Loucy (cell line): ENCODE data around the gene C1orf167.

ENCODE experiments used
- H2AFZ ChIP-seq: fragments of 200-600 bp; sonication (generic); 2 replicates; pipeline ENCODE4 v1.6.0; 2016; ENCODE audit warnings: antibody characterized with exemption, mild to moderate bottlenecking, low read length, moderate library complexity
- H3F3A ChIP-seq: fragments of 200-600 bp; 2 replicates; pipeline ENCODE4 v1.6.0; 2016; ENCODE audit warnings: antibody characterized with exemption, low read depth, mild to moderate bottlenecking
- H3K27me3 ChIP-seq: fragments of 200-600 bp; sonication (generic); 2 replicates; pipeline ENCODE4 v1.6.1; 2014; ENCODE audit warnings: low read length, mild to moderate bottlenecking; ENCODE audit not compliant: insufficient read depth, poor library complexity, severe bottlenecking
- H3K36me3 ChIP-seq: fragments of 200-600 bp; sonication (generic); 2 replicates; pipeline ENCODE4 v1.6.1; 2016; ENCODE audit warnings: low read length; ENCODE audit not compliant: insufficient read depth
- H3K4me1 ChIP-seq: fragments of 200-600 bp; sonication (generic); 2 replicates; pipeline ENCODE4 v1.5.1; 2014; ENCODE audit warnings: low read length, mild to moderate bottlenecking; ENCODE audit not compliant: insufficient read depth, poor library complexity, severe bottlenecking
- H3K4me2 ChIP-seq: fragments of 200-600 bp; sonication (generic); 2 replicates; pipeline ENCODE4 v1.6.0; 2014; ENCODE audit warnings: antibody characterized with exemption, low read length, low read depth, mild to moderate bottlenecking; ENCODE audit not compliant: poor library complexity, severe bottlenecking
- H3K4me3 ChIP-seq: fragments of 200-600 bp; sonication (generic); 2 replicates; pipeline ENCODE4 v1.5.1; 2014; ENCODE audit warnings: low read length, mild to moderate bottlenecking, mixed read lengths; ENCODE audit not compliant: poor library complexity, severe bottlenecking
- H3K79me2 ChIP-seq: fragments of 200-600 bp; sonication (generic); 2 replicates; pipeline ENCODE4 v1.6.1; 2014; ENCODE audit warnings: low read length; ENCODE audit not compliant: insufficient read depth
- H3K9ac ChIP-seq: fragments of 200-600 bp; sonication (generic); 2 replicates; pipeline ENCODE4 v1.6.0; 2014; ENCODE audit warnings: mild to moderate bottlenecking, low read depth, low read length, moderate library complexity; ENCODE audit not compliant: poor library complexity, severe bottlenecking
- H3K9me2 ChIP-seq: fragments of 200-600 bp; sonication (generic); replicated peaks from 2 replicates; pipeline ENCODE4 v1.6.1; 2016; ENCODE audit warnings: low read depth, low read length, mixed read lengths
- H3K9me3 ChIP-seq: fragments of 200-600 bp; sonication (generic); 2 replicates; pipeline ENCODE4 v1.6.1; 2014; ENCODE audit warnings: mild to moderate bottlenecking, antibody characterized with exemption, low read length, low read depth; ENCODE audit not compliant: insufficient read depth
- H4K20me1 ChIP-seq: fragments of 200-600 bp; sonication (generic); 2 replicates; pipeline ENCODE4 v1.6.0; 2014; ENCODE audit warnings: antibody characterized with exemption, low read length, mild to moderate bottlenecking; ENCODE audit not compliant: insufficient read depth, poor library complexity, severe bottlenecking
- EZH2phosphoT487 ChIP-seq: fragments of 200-600 bp; IDR thresholded peaks from 2 replicates; pipeline ENCODE4 v1.6.1; 2018; ENCODE audit warnings: antibody characterized with exemption, mild to moderate bottlenecking, moderate library complexity, borderline replicate concordance
- TF ChIP-seq, protein P1 (sequence below): fragments of 200-600 bp; sonication (generic); conservative IDR thresholded peaks from 2 replicates; pipeline ENCODE4 v1.5.1; 2014; ENCODE audit warnings: mild to moderate bottlenecking, antibody characterized with exemption, low read length

Gene C1orf167

GRCh38 chr1:11782127-11782708, 20.2 kb downstream of the C1orf167 start:
- Histone ChIP-seq H2AFZ (no peak overlapping the region), H4K20me1 (no peaks in the 10 kb centered on the region), H3K9ac (no peak overlapping the region), H3K36me3 (no peaks in the 10 kb centered on the region), H3K4me1 (no peaks in the 10 kb centered on the region), H3K9me3 (no peaks in the 10 kb centered on the region), H3K27me3 (no peaks in the 10 kb centered on the region), H3F3A (no peaks in the 10 kb centered on the region), H3K79me2 (no peaks in the 10 kb centered on the region), H3K4me2 (no peak overlapping the region), H3K9me2 (no peaks in the 10 kb centered on the region), H3K4me3 (no peak overlapping the region)
- TF ChIP-seq, protein P1, sequence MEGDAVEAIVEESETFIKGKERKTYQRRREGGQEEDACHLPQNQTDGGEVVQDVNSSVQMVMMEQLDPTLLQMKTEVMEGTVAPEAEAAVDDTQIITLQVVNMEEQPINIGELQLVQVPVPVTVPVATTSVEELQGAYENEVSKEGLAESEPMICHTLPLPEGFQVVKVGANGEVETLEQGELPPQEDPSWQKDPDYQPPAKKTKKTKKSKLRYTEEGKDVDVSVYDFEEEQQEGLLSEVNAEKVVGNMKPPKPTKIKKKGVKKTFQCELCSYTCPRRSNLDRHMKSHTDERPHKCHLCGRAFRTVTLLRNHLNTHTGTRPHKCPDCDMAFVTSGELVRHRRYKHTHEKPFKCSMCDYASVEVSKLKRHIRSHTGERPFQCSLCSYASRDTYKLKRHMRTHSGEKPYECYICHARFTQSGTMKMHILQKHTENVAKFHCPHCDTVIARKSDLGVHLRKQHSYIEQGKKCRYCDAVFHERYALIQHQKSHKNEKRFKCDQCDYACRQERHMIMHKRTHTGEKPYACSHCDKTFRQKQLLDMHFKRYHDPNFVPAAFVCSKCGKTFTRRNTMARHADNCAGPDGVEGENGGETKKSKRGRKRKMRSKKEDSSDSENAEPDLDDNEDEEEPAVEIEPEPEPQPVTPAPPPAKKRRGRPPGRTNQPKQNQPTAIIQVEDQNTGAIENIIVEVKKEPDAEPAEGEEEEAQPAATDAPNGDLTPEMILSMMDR: no peak
- no peak for TF ChIP-seq EZH2phosphoT487

DNA sequence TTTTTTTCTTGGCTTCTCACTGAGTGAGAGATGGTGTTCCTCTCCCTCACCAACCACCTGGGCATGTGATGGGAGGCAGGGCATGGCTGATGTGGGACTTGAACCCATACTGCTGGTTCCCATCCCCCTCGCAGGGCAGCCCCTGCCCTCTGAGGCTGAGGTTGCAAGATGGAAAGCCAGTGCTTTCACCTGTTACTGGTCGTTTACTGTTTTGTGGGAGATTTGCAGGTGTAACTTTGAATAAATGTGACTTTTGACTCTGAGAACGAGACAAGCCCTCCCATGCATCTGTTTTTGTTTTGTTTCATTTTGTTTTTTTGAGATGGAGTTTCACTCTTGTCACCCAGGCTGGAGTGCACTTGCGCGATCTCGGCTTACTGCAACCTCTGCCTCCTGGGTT, 21.6 kb downstream of the C1orf167 start:
- Histone ChIP-seq H3K4me1 (no peaks in the 10 kb centered on the region), H3K9me2 (no peaks in the 10 kb centered on the region), H3F3A (no peaks in the 10 kb centered on the region), H3K4me2 (no peak overlapping the region), H3K4me3 (no peak overlapping the region), H4K20me1 (no peaks in the 10 kb centered on the region), H3K36me3 (no peaks in the 10 kb centered on the region), H3K9me3 (no peaks in the 10 kb centered on the region), H3K27me3 (no peaks in the 10 kb centered on the region), H3K79me2 (no peaks in the 10 kb centered on the region), H3K9ac (no peak overlapping the region), H2AFZ (no peak overlapping the region)
- no peak for TF ChIP-seq EZH2phosphoT487
- TF ChIP-seq, protein P1: no peak

GRCh38 chr1:11784256-11784992, 22.4 kb downstream of the C1orf167 start:
- Histone ChIP-seq H4K20me1 (no peaks in the 10 kb centered on the region), H3K4me1 (no peaks in the 10 kb centered on the region), H3K9me3 (no peaks in the 10 kb centered on the region), H3K4me3 (no peak overlapping the region), H3K36me3 (no peaks in the 10 kb centered on the region), H3K9ac (no peak overlapping the region), H3K79me2 (no peaks in the 10 kb centered on the region), H3K9me2 (no peaks in the 10 kb centered on the region), H3K4me2 (no peak overlapping the region), H3K27me3 (no peaks in the 10 kb centered on the region), H2AFZ (no peak overlapping the region), H3F3A (no peaks in the 10 kb centered on the region)
- TF ChIP-seq, protein P1: no peak
- no peak for TF ChIP-seq EZH2phosphoT487
